HepG2 (cell line): ENCODE measurements around the gene ALG8. TPM values are rescaled to one million over a fixed set of nuclear protein-coding genes. Genes with fewer than 3 reads are reported as not detected.

Source experiments
- ARID4A ChIP-seq: sonication (generic); formaldehyde crosslinking; IDR thresholded peaks from 2 replicates; pipeline ENCODE4 v1.5.0; 2020; ENCODE audit warnings: mild to moderate bottlenecking, missing genetic modification reagents, borderline replicate concordance
- FOXO1 ChIP-seq: sonication (generic); formaldehyde crosslinking; IDR thresholded peaks from 2 replicates; pipeline ENCODE4 v1.4.0; 2020; ENCODE audit warnings: missing genetic modification reagents
- FOXP1 ChIP-seq, 2 experiments: fragments of 450-650 bp in 1 of 2; IDR thresholded peaks; 2 replicates each; pipeline ENCODE4 v1.6.1; 2017 to 2018; ENCODE audit warnings: antibody characterized with exemption in 1 of 2
- HNF4A ChIP-seq: sonication (generic); formaldehyde crosslinking; IDR thresholded peaks from 2 replicates; pipeline ENCODE4 v1.4.0; 2020; ENCODE audit warnings: missing genetic modification reagents
- MED1 ChIP-seq: sonication (generic); formaldehyde crosslinking; IDR thresholded peaks from 2 replicates; pipeline ENCODE4 v1.4.0; 2020; ENCODE audit warnings: missing genetic modification reagents
- MYNN ChIP-seq: sonication (generic); formaldehyde crosslinking; IDR thresholded peaks from 2 replicates; pipeline ENCODE4 v1.4.0; 2020; ENCODE audit warnings: mild to moderate bottlenecking, low read depth, missing genetic modification reagents
- SOX6 ChIP-seq, 2 experiments: fragments of 450-650 bp in 1 of 2; sonication (generic) in 1 of 2; formaldehyde crosslinking in 1 of 2; IDR thresholded peaks; 2 replicates each; pipeline versions ENCODE4 v1.4.0 to v1.6.1; 2017 to 2020; ENCODE audit warnings: antibody characterized with exemption in 1 of 2, mild to moderate bottlenecking in 1 of 2, missing genetic modification reagents in 1 of 2
- SUZ12 ChIP-seq: fragments of 150-350 bp; IDR thresholded peaks from 2 replicates; pipeline ENCODE4 v1.6.1; 2014; ENCODE audit warnings: low read depth, low read length
- ZBTB25 ChIP-seq: IDR thresholded peaks from 2 replicates; pipeline ENCODE4 v1.6.1; 2018; ENCODE audit warnings: missing genetic modification reagents
- ZBTB40 ChIP-seq, 2 experiments: fragments of 450-650 bp in 1 of 2; sonication (generic) in 1 of 2; formaldehyde crosslinking in 1 of 2; IDR thresholded peaks; 2 replicates each; pipeline versions ENCODE4 v1.6.1 to v1.8.0; 2016 to 2022; ENCODE audit warnings: antibody characterized with exemption in 1 of 2, mild to moderate bottlenecking in 1 of 2, missing genetic modification reagents in 1 of 2
- ZBTB7A ChIP-seq: sonication (generic); formaldehyde crosslinking; IDR thresholded peaks from 2 replicates; pipeline ENCODE4 v1.8.0; 2022; ENCODE audit warnings: mild to moderate bottlenecking, missing genetic modification reagents
- ZNF510 ChIP-seq: sonication (generic); formaldehyde crosslinking; IDR thresholded peaks from 2 replicates; pipeline ENCODE4 v1.4.0; 2020; ENCODE audit warnings: low read depth, mild to moderate bottlenecking, missing genetic modification reagents
- polyA plus RNA-seq, 8 experiments: library from polyadenylated mRNA; depleted of rRNA in 3 of 8; stranded (reverse) in 7 of 8; unstranded in 1 of 8; fragments of >200 nt; fragmentation: Illumina TruSeq in 4 of 8; extraction: Trizol in 4 of 8; gene quantifications; 2 replicates each; pipeline versions ENCODE4 v1.2.1 to v1.2.3, GENCODE V29; 2011 to 2016; ENCODE audit warnings: low read depth in 4 of 8, missing spikeins in 1 of 8, mixed read lengths in 1 of 8; ENCODE audit not compliant: insufficient read depth in 1 of 8
- total RNA-seq, 5 experiments: library from RNA; depleted of rRNA; stranded (reverse); fragments of >200 nt; fragmentation: Illumina TruSeq; extraction: Trizol; gene quantifications; 2 replicates each; pipeline ENCODE4 v1.2.3, GENCODE V29; 2016; ENCODE audit warnings: low read depth in 1 of 5

Gene ALG8
- total and polyA plus RNA-seq, 2 of the 13 experiments (the other 11 are each of a cell fraction or from before 2014, with no cell fraction given), result 75.8 to 88.0 TPM

- TF ChIP-seq ZNF510 (no peak), ZBTB40 (IDR thresholded peaks at IDR 0.05) (no peak), ZBTB40 (CRISPR knock-in tag; IDR thresholded peaks at IDR 0.05) (no peak), MED1 (CRISPR knock-in tag) (peak; percentile 46), HNF4A (no peak), FOXP1 (IDR thresholded peaks at IDR 0.05) (no peak), FOXP1 (CRISPR knock-in tag; IDR thresholded peaks at IDR 0.05) (no peak), FOXO1 (no peak), SUZ12 (no peak), ZBTB7A (CRISPR knock-in tag) (no peak), SOX6 (IDR thresholded peaks at IDR 0.05) (no peak), SOX6 (CRISPR knock-in tag; IDR thresholded peaks at IDR 0.05) (peak; percentile 47), ARID4A (peak; percentile 21; the same call in 1 of the 2 replicates), ZBTB25 (CRISPR knock-in tag) (no peak), MYNN (CRISPR knock-in tag) (no peak)
Observed at GRCh38 chr11:78050964-78051831, 88.2 kb downstream of the ALG8 start (continued).
